T-helper 9 cell (primary cell): ENCODE results near the gene MTCH2.
"Not testable (repeated sequence)": the region's sequence is repeated elsewhere in the genome, so short reads cannot be mapped to it uniquely, and the experiment has no call there.

Experiments used
- DNase-seq: peaks from one replicate; pipeline ENCODE4 v3.0.0-alpha.2; 2020
- total RNA-seq, 2 donors: gene quantifications; one replicate each; lab custom pipeline; 2026; lab: John Stamatoyannopoulos, UW

Gene MTCH2
- total RNA-seq = 14.7 to 42.6 reads per million in 2 donors

DNA sequence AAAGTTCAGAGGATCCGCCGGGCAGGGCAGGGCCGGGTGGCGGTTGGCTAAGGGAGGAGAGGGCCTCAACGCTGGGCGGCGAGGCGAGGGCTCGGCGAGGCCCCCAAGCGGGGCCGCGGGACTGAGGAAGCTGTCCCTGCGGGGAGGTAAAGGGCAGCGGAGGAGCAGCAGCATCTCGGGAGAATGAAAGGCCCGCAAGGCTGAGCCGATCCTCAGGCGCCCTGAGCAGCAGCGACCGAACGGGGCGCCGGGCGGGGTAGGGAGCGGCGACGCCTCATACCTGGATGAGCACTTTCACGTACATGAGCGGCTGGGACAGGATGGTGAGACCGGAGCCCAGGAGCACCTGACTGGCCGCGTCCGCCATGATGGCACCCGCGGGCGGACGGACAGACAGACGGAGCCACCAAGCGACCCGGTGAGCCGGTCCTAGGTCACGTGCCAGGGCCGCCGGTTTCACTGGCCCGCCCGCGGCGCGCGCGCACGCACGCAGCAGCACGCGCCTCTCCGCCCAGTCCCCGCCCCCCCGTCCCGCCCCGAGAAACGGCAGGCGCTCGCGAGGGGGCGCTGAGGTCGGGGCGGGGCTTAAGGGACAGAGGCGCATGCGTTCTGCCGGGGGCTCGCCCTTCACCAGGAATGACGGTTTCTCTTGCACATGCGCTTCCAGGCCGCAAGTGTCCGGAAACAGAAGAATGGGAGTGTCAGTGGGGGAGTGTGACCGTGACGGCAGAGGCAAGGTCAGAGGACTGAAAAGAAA lies at the start of gene MTCH2:
MTCH2 (minus strand) TSS at position 461 of the 757 bp plus-strand sequence; CDS start at position 367, 94 bp downstream.
- DNase-seq = peak; percentile 94

- DNase-seq = no peak
Observed at GRCh38 chr11:47691979-47692378, 49.6 kb upstream of the MTCH2 start.

DNA sequence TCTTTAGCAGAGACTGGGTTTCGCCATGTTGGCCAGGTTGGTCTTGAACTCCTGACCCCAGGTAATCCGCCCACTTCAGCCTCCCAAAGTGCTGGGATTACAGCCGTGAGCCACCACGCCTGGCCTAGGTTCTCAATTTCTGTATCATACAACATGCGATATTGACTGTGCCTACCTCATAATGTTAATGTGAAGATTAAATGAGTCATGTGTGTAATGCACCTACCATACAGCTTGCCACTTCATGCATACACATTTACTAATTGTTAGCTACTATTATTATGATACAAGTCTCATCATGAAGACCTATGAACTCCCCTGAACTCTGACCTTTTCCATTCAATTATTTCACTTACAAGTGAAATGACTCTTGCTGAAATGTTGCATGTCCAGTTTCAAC lies 47.1 kb upstream of the MTCH2 start:
- DNase-seq = no peak

- no peak for DNase-seq
Observed at GRCh38 chr11:47688991-47689390, 46.6 kb upstream of the MTCH2 start.

GRCh38 chr11:47688111-47688510 lies 45.8 kb upstream of the MTCH2 start:
- no peak for DNase-seq

DNA sequence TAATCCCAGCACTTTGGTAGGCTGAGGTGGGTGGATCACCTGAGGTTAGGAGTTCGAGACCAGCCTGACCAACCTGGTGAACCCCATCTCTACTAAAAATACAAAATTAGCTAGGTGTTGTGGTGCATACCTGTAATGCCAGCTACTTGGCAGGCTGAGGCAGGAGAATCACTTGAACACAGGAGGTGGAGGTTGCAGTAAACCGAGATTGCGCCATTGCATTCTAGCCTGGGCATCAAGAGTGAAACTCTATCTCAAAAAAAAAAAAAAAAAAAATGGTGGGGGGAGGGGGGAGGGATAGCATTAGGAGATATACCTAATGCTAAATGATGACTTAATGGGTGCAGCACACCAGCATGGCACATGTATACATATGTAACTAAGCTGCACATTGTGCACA lies 44.3 kb upstream of the MTCH2 start:
- not testable (repeated sequence) for DNase-seq

DNA sequence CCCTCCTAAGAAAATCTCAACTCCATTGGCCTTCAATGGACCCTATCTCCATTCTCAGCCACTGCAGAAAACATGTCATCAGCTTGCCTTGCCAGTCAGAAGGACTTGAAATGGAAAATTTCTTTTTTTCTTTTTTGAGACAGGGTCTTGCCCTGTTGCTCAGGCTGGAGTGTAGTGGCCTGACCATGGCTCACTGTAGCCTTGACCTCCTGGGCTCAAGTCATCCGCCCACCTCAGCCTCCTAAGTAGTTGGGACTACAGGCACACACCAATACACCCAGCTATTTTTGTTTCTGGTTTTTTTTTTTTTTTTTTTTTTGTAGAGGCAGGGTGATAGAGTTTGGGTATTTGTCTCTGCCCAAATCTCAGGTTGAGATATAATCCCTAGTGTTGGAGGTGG lies 43.8 kb upstream of the MTCH2 start:
- DNase-seq = no peak

- no peak for DNase-seq
Observed at GRCh38 chr11:47675851-47676250, 33.5 kb upstream of the MTCH2 start.

- no peak for DNase-seq
Observed at GRCh38 chr11:47672283-47672730, 29.9 kb upstream of the MTCH2 start.

- DNase-seq = no peak
Observed at GRCh38 chr11:47669856-47670255, 27.5 kb upstream of the MTCH2 start.

- DNase-seq = no peak
Observed at GRCh38 chr11:47668665-47669064, 26.3 kb upstream of the MTCH2 start.

GRCh38 chr11:47667555-47667954 lies 25.2 kb upstream of the MTCH2 start:
- no peak for DNase-seq

DNA sequence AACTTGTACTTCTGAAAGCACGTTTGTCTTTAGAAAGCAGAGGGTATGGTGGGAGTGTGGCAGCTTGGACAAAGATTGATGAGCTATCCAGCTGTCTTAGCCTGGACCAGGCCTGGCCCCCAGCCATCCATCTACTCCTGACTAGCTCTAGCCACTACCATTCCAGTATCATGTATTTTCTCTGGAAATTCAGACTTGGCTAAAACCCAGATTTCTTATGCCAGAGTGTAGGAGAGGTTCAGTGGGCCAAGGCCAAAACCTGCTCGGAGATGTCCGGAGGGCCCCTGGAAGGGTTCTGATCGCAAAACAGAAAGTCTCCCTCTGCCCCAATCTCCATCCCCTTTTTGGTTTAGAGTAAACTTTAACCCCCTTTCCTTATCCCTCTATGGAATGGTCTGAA lies 24.8 kb upstream of the MTCH2 start:
- DNase-seq = no peak

DNA sequence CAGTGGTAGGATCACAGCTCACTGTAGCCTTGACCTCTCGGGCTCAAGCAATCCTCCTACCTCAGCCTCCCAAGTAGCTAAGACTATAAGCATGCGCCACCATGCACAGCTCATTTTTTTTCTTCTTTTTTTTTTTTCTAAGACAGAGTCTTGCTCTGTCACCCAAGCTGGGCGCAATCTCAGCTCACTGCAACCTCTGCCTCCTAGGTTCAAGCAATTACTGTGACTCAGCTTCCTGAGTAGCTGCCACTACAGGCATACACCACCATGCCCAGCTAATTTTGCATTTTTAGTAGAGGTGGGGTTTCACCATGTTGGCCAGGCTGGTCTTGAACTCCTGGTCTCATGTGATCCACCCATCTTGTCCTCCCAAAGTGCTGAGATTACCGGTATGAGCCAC lies 22.6 kb upstream of the MTCH2 start:
- DNase-seq = not testable (repeated sequence)

DNA sequence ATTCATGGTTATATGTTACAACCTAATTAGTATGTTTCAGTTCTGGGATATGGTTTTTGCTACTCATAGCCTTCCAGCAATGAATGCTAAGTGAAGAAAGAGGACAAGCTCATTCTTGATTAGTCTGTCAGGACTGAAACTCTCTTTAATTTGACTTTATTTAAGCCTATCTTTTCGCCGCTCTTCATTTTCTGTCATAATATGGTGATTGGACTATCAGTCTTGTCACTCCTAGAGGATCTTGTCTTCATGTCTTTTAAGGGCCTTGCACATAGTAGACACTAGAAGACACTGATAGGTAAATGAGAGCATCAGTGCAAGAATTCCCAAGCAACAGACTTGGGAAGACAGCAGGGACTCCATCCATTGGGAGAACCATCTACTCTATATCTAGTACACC lies 18.9 kb upstream of the MTCH2 start:
- no peak for DNase-seq

- no peak for DNase-seq
Observed at GRCh38 chr11:47659276-47659675, 16.9 kb upstream of the MTCH2 start.

DNA sequence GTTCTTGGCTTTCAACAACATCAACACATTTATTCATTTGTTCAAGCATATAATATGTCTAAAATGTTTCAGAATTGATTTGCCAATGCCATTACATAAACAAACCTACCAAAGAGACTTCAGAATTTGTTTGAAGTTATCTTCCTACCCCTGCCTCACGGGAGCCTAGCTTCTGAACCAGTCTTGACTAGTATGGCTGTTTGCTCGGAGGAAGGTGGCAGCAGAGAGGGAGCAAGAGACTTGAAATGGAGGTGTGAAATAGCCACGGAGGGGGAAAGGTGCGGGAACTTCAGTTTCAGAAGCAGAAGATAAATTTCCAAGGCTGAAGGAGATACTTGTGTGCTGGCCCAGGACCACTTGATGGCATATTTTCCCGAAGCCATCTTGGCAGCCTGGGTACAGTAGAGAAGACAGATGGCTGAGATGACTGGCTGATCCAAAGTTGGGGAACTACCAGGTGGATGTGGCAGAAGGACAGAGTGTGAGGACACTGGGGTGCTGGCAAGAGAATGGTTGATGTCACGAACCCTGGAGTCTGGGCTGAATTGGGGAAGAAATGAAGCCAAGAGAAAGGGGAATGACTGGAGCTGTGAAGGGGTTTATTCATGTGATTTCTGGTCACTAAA lies 14.0 kb upstream of the MTCH2 start:
- no peak for DNase-seq

DNA sequence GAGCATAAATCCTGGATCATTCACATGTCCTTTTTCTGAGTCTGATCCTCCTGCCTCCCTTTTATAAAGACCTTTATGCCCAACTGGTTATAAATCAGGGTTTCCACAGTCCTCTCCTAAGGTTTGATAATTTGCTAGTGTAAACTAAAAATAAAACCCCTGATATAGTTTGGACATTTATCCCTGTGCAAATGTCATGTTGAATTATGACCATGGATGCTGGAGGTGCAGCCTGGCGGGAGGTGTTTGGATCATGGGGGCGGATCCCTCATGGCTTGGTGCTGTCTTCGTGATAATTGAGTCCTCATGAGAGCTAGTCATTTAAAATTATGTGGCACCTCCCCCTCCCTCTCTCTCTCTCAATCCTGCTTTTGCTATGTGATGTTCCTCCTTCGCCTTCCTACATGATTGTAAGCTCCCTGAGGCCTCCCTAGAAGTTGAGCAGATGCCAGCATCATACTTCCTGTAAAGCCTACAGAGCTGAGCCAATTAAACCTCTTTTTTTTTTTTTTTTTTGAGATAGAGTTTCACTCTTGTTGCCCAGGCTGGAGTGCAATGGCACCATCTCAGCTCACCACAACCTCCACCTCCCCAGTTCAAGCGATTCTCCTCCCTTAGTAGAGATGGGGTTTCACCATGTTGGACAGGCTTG lies 9.6 kb upstream of the MTCH2 start:
- DNase-seq = no peak

DNA sequence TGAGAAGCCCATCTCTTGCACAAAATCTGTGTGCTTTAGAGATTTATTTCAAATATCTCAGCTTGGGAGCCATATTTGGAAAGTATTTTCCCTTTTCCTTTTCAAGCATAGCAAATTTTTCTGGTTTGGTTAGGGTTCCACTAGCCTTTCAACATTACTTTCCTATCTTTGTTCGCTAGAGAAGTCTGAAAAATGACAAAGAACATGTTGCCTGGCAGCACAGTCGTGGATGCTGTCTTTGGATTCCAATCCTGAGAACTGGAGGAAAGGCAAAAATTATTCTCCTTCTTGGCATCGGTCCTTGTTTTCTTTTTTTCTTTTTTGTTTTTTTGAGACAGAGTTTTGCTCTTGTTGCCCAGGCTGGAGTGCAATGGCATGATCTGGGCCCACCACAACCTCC lies 6.9 kb upstream of the MTCH2 start:
- no peak for DNase-seq

- no peak for DNase-seq
Observed at GRCh38 chr11:47646019-47646418, 3.7 kb upstream of the MTCH2 start.

- DNase-seq = no peak
Observed at GRCh38 chr11:47645500-47645899, 3.1 kb upstream of the MTCH2 start.

DNA sequence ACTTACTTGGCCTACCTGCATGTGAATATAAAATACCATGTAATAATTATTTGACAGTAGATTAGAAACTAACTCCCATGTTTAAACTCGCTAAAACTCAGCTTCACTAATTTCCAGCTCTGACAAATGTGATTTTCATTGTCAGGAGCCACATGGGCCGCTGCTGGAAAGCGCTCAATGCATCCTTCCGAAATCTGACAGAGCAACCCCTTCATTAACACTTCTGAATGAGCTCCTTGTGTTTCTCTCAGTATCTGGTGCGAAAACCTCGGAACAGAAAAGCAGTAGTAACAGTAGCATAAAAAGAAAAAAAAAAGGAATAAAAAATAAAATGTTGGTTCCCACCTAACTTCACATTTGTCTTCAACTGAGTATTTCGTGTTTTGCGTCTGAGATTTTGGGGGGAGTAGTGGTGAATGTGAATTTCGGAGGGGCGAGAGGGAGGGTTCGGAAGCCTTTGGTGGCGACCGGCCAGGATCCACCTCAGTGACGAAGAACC lies 710 bp downstream of the MTCH2 start:
- DNase-seq = no peak

DNA sequence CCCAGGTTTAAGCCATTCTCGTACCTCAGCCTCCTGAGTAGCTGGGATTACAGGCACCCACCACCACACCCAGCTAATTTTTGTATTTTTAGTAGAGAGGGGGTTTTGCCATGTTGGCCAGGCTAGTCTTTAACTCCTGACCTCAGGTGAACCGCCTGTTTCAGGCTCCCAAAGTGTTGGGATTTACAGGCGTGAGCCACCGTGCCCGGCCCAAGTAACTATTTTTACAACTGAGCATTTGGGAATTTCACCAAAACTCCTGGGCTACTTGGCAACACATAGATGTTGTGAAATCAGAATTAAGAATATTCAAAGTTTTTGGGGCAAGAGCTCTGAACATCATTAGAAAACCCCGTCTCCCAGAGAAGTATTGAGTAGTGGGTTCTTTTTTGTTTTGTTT lies 1.9 kb downstream of the MTCH2 start:
- DNase-seq = not testable (repeated sequence)

DNA sequence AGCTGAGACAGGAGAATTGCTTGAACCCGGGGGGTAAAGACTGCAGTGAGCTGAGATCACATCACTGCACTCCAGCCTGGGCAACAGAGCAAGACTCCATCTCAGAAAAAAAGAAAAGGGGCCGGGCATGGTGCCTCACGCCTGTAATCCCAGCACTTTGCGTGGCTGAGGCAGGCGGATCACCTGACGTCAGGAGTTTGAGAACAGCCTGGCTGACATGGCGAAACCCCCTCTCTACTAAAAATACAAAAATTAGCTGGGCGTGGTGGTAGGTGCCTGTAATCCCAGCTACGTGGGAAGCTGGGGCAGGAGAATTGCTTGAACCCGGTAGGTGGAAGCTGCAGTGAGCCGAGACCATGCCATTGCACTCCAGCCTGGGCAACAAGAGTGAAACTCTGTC lies 6.0 kb downstream of the MTCH2 start:
- DNase-seq = not testable (repeated sequence)
